Stimulated activated CD4-positive, alpha-beta T cell treated with anti-CD3 and anti-CD28 coated beads, Interleukin-4, amount 100 ng/mL, for 1 hour (primary cell): ENCODE measurements around the gene PRR5.

Experiments used
- DNase-seq: peaks from one replicate; pipeline ENCODE4 v3.0.0-alpha.2; 2020

The PRR5 gene

DNA sequence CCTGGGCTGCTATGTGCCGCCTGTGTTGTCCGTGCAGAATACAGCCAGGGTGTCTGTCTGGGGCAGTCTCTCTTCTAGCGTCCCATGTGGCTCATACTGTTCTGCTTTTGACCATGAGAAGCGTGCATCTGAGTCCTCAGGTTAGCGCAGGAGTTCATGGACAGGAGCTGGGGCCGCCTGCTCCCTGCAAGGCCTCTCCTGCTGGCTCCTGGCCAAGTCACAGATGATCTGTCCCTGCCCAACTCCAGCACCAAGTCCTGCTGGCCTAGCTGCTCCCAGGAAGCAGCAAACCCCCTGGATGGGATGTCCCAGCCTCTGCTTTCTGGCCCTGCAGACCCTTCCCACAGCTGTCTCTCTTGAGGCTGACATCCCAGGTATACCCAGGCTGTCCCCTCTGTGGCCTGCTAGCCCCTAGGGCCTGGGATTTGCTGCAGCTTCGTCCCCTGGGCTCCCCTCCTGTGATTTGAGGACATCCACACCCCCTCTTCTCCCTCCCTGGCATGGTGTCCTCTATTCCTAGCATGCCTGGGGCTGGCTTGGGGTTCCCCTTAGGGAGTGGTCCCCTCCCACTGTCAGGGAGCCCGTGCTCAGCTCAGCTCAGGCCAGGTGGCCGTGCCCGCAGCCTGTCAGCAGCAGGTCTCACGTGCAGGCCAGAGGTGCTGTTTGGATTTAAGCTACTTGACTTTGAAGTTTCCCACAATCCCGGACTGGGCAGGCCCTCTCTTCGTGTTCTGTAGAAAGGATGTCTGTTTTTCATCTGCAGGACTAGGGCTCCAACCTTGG, 17.8 kb downstream of the PRR5 start:
- no peak for DNase-seq

DNA sequence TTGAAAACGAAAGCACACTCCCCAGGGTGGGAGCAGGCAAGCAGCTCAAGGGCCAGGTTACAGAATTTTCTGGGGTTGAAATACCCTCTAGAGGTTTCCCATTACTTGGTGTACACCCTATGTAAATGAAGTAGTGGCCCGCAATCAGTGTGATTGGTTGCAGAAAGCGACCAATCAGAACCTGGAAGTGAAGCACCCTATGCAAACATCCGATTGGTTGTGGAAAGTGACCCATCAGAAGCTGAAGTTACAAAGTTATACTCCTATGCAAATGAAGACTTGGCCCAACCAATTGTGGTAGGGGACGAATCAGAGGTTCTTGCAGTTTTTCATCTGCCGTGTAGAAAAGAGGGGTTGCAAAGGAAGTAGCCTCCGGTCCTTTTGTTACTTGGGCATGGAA, 19.2 kb downstream of the PRR5 start:
- DNase-seq, result no peak

DNA sequence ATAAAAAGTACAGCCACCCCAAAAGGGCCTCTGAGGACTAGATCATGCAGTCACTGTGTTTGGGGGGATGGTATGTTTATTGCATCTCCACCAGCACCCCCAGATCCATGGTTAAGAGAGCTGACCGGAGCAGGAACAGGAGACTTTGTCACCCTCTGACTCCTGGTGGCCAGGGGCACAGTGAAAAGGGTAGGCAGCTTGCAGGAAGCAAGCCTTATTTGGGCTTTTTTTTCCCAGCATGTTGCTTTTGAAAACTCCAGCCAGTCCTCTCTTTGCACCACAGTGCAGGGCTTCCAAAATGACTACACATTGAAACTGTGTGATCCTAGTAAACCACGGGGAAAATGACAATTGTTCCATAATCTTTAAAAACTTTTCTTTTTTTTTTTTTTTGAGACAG, 20.6 kb downstream of the PRR5 start:
- no peak for DNase-seq

DNA sequence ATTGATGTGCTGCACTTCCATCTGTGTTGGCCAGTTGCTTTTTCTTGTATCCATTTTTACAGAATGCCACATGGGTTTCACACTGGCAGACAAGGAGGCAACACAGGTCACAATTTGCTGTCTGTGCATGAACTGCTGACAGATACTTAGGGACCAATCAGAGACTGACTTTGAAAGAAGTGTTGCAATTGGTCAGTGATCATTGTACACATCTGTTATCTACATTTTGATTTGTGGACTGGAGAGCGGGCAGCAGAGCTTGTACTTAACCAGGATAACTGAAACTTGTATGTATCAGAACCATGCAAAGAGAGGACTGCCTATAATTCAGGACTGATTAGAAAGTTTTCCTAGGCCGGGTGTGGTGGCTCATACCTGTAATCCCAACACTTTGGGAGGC, 21.8 kb downstream of the PRR5 start:
- no peak for DNase-seq

DNA sequence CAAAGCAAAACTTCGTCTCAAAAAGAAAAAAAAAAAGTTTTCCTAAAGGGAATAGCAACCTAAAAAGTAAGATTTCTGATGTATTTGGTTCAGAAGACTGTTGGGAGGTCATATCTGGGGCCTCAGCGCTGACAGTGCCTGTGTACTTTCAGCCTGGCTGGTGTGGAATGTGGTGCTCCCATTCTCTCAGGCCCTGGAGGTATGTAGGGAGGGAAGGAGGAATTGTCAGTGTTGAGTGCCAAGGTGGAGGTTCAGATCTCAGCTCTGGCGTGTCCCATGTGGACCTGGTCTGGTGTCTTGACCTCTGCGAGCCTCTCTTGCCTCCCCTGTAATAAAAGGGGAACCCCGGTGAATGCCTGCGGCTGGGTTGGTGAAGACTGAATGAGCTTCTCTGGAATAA, 22.4 kb downstream of the PRR5 start:
- no peak for DNase-seq

DNA sequence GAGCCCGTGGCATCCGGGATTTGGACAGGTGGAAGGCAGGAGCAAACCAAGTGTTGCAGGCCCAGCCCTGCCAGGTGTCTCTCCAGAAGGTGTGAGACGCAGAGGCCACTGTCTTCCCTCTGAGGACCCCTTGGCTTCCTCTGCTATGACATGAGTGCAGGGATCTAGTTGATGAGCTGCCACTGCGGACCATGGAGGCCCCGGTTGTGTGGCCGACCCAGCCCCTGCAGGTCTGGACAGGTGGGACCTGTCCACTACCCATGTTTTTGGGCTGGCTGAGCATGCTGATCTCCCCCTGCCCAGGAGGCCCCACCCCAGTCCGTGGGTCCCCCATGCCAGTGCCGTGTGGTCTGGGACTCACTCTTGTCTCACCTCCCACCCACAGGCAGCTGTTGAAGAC, 22.9 kb downstream of the PRR5 start:
- DNase-seq, result no peak

DNA sequence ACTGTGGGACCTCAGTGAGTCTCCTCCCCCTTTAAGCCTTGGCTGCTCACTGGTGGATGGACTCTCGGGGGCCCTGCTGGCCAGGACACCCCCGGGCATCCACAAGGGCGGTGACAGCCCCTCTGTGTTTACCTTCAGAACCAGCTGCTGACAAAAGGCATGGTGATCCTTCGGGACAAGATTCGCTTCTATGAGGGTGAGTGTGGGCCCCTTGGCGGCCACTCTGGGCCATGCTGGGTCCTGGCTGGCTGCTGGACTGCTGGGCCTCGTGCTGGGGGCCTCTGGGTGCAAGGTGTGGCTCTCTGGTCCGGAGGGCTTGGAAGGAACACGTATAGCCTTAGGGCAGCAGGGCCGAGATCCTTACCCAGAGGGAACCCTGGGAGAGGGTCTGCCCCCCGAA, 24.4 kb downstream of the PRR5 start:
- DNase-seq, result no peak

DNA sequence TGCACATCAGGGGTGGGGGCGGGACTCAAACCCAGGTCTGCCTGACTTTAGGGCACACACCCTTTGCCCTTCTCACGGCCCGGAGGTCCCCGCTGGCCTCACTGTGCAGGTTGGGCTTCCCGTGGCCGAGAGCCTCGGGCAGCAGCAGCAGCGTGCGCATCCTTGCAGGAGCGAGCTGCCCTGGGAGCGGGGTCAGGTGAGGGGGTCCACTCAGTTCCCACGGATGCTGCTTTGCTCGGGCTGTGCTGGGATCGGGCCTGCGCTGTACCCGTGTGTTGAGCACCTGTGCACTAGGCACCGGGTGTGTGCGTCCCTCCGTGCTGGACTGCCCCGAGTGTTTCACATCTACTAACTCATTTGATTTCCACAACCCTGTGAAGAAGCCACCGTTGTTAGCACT, 25.1 kb downstream of the PRR5 start:
- DNase-seq, result no peak

DNA sequence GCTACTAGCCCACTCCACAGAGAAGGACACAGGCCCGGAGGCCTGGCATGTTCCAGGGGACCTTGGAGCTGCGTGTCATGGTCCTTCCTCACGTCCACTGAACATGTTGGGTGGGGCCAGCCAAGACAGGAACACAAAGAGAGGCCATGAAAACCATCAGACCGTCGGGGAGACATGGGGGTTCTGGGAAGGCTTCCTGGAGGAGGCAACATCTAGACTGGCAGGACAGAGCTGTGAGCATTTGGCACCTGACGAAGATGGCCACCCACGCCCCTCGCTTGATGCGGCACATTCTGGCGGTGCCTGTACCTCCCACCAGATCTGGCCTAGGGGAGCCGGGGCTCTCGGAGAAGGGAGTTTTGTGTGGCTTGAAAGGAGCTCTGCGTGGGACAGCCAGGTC, 25.7 kb downstream of the PRR5 start:
- DNase-seq, result no peak

DNA sequence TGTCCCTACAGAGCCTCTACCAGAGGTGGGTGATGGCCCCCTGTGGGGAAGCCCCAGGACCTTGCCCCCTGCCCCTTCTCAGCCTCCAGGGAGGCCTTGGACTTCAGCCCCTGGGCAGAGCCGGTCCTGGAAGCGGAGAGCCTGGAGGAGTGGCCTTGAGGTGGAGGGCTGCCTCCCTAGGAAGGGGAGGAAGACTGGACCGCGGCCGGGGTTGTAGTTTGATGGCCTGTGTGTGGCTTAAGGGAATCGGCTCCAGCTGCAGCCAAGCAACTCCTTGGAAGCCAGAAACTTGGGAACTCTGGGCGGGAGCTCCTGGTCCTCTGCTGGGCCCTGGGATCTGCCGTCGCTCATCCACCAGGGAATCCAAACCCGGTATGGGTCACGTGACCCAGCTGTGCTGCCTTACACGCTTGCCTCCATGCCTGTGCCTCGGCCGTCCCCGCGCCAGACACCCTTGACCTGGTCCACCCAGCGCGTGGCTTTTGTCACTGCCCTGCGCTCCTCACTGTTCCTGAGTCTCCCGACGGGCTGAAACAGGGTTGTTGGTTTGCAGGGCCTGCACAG, 26.8 kb downstream of the PRR5 start:
- DNase-seq, result no peak

DNA sequence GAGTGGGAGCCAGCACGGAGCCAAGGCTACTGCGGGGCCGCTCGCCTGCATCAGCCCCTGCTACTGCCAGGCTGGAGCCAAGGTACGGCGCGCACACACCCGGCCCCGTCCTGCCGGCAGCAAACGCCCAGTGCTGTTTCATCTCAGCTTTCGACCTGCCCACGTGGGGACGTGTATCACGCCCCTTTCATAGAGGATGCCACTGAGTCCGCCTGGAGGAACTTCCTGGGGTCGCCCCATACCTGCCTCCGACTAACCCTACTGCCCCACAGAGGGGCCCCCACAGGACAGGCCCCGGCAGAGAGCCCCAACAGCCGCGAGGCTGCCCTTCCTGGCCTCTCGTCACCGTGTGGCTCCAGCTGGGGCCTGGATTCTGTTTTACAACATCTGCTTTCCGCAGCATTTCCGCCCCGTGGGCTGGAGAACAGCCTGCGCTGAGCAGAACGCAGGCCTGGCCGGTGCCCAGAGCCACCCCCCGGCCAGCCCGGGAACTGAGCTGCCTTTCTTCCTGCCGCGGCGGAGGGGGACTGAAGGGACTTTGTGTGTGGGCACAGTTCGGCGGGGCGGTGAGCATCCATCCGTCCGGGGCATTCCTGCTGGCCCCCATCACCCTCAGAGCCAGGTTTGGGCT, 27.5 kb downstream of the PRR5 start:
- DNase-seq, result no peak

DNA sequence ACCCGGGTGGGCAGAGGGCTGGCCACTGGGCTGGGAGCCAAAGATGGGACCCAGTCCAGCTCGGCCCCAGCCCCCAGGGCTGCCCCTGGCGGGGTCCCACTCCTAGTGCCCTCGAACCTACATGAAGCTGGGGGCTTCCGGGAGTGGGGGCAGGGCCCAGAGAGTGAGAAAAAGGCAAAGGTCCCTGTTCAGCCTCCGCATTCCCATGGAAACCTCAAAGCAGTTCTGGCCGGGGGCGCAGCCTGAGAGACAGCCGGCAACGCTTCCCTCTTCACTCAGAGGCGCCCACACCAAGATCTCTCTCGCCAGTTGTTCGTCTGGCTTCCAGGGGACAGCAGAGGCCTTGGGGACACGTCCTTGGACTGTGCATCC, 28.0 kb downstream of the PRR5 start:
- no peak for DNase-seq

DNA sequence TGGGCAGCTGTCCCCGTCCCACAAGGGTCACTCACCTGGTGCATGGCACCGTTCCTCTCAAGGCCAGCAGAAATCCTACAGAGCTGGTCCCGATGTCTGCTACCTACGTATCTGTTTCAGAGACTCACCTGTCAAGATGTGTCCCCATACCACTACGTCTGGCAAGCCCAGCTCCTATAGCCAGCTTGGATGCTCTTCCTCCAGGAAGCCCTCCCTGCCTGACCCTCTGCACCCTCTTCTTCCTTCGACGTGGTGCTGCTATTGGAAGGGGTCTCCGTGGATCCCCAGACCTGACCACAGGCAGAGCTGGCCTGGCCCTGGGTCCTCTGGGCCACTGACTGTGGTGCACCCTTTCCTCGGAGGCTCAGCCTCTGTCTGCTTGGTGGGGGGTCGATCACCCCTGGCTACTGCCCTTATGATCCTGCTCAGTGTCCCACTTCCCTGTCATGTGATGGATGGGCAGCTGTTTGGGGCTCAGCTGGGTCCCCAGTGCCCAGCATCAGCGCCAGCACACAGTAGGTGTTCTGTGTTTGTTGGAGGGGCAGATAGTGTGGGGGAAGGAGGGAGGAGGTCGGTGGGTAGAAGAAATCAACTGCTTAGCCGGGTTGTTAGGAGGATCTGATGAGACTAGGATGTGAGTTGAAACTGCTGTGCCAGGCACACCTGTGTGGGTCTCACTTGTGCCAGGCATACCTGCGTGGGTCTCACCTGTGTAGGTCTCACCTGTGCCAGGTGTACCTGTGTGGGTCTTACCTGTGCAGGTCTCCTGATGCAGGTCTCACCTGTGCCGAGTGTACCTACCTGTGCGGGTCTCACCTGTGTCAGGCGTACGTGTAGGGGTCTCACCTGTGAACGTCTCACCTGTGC, 28.7 kb downstream of the PRR5 start:
- no peak for DNase-seq

DNA sequence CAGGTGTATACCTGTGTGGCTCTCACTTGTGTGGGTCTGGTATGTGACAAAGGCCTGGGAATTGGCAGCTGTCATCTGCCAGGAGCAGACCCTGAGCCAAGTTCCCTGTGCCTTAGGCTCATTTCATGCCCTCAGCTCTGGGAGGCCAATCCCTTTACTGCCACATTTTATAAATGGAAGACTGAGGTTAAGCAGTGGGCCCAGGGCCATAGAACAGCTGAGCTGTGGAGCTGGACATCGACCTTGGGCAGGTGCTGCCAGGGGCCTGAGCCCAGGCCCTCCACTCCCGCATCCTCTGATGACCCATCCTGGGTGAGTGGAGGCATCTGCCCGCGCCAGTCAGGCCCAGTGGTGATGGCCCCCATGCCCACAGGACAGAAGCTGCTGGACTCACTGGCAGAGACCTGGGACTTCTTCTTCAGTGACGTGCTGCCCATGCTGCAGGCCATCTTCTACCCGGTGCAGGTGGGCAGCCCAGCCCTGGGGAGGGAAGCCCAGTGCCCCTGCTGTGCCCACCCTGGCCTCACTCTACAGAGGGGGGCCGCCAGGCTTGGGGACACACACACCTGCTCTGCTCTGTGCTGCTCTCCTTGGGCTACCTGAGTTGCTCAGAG, 29.5 kb downstream of the PRR5 start:
- DNase-seq, result no peak

DNA sequence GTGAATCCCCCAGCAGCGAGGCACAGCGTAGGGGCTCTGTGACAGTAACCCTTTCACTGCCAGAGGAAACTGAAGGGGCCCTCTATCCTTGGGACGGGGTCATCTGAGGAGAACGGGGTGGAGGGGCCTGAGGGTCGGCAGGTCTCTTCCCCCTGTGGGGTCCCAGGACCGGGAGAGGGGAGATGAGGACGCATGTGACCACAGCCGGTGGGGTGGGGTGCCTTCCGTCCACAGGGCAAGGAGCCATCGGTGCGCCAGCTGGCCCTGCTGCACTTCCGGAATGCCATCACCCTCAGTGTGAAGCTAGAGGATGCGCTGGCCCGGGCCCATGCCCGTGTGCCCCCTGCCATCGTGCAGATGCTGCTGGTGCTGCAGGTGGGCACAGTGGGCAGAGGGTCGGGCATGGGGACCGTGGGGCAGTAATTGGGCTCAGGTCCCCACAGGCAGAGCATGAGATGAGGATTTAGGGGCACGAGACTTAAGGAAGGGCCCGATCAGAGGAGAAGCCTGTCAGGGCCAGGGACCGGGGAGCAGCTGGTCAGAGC, 30.1 kb downstream of the PRR5 start:
- DNase-seq, result no peak

DNA sequence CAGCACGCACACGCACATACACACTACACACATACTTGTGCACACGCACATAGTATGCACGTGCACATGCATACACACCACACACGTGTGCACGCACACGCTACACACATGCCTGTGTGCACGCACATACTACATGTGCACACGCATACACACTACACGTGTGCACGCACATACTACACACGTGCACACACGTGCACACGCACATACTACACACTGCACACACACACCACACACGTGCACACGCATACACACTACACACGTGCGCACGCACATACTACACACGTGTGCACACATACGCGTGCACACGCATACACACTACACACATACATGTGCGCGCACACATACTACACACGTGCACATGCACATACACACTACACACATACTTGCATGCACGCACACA, 30.7 kb downstream of the PRR5 start:
- no peak for DNase-seq

DNA sequence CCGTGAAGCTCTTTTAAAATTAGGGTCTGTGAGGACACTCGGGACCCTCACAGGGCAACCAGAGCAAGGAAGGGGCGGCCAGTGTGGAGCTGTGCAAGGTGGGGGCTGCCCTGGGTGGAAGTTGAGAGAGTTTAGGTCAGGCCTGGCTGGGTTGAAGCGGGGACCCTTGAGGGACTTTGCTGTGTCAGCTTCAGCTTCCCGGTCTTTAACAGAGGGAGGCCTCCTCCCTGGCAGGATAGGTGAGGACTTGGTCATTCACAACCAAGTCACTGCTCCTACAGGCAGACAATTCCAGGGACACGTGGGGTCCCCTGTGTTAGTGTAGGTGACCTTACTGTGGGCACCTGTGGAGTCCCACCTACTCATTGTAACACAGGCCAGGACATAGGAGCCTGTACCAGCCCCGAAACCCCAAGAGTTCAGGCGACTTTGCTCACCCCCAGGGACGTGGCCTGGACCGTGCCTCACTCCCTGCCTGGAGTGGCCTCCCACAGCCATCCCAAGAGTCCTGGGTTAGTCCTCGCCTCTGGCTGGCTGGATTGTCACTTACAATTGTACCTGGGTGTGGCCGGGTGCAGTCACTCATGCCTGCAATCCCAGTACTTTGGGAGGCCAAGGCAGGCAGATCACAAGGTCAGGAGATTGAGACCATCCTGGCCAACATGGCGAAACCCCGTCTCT, 31.6 kb downstream of the PRR5 start:
- DNase-seq, result no peak

DNA sequence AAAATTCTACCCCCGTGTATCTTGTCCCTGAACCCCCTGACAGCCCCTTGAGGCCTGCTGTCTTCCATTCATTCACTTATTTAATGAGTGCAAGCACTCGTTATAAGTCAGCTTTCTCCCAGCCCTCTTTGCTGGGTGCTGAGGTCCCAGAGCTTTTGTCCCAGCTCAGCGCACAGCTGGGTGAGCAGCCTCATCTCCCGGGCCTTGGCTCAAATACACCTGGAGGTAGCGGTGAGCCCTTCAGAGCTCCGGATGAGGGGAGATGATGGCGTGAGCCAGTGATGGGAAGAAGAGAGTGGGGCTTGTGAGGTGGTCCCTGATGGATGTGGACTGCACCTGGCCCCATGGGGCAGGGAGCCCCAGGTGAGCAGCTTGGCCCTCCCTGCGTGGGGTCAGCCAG, 32.3 kb downstream of the PRR5 start:
- no peak for DNase-seq

DNA sequence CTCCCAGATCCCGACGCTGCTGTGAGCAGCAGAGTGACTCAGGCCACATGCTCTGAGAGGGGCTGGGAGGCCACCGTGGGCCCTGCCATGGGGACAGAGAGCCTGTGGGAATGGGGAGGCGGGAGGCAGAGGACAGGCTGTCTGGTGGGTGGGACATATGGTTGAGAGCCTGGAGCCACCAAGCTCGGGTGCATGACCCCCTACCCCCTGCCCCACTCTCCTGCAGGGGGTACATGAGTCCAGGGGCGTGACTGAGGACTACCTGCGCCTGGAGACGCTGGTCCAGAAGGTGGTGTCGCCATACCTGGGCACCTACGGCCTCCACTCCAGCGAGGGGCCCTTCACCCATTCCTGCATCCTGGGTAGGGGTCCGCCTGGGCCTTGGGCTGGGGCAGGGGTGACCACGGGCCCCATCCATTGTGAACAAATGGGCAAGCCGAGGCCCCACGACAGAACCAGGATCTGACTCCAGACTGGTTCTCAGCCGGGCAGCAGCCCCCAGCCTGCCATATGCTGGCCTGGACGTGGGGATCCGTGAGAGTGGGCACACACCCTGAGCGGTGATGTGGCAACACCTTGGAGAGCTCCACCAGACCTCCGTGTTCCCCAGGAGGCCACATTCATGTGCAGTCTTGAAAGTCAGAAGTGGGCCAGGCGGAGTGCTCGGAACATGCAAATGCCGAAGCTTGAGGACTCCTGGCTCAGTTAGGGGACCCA, 33.0 kb downstream of the PRR5 start:
- DNase-seq, result no peak

DNA sequence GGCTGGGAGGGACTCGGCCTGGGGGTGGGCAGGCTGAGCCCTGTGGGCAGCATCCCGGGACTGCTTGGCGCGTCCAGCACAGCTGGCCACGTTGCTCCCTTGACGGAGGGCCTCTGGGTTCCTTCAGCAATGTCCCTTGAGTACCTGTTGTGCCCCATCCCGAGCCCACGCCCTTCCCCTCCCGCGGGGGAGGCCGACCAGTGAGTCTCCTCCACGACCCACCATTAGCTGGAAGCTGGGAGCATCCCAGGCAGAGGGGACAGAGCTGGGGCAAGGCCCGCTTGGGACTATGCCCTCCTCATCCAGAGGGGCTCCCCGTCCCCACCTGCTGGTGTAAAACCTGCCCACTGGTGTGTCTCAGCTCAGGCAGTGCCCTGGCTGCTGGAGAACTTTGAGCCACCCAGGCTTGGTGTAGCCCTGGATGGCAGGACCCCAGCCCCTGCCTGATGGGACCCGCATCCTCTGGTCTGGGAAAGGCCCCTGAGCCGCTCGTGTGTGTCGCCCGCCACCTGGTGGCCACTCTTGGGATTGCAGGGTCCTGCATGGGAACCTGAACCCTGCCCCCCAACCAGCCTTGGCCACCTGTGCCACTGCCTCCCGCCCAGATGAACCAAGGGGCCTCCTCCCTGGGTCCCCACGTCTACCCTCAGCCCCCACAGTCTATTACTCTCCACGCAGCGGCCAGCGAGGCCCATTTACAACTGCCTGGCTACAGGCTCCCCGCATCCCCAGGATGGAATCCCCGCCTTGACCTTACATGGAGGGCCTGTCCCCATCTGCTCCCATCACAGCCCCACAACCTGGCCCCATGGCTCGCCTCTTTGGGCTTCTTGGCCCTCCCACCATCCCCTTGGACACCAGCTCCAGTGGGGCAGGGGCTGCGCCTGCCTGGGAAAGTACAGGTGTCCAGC, 33.8 kb downstream of the PRR5 start:
- peak; percentile 86 for DNase-seq
